Neuronal stem cell (in vitro differentiated cells): Measurements from ENCODE around the gene ZBTB1.

Source experiments
- DNase-seq: peaks from one replicate; pipeline ENCODE4 v3.0.0-alpha.2; 2013; ENCODE audit warnings: low spot score
- H2AFZ ChIP-seq: one replicate; pipeline ENCODE4 v1.6.1; 2013; ENCODE audit warnings: mild to moderate bottlenecking, low read length, inconsistent platforms
- H2AK5ac ChIP-seq: 2 replicates; pipeline ENCODE4 v1.6.1; 2013; ENCODE audit warnings: low read depth, mild to moderate bottlenecking, inconsistent platforms, low read length, moderate library complexity, mixed read lengths
- H2BK120ac ChIP-seq: 2 replicates; pipeline ENCODE4 v1.6.1; 2013; ENCODE audit warnings: low read depth, mild to moderate bottlenecking, inconsistent platforms, low read length, moderate library complexity, mixed read lengths
- H2BK12ac ChIP-seq: one replicate; pipeline ENCODE4 v1.6.1; 2013; ENCODE audit warnings: low read length, inconsistent platforms
- H2BK15ac ChIP-seq: 2 replicates; pipeline ENCODE4 v1.6.1; 2013; ENCODE audit warnings: mild to moderate bottlenecking, low read length, inconsistent platforms, mixed read lengths
- H2BK5ac ChIP-seq: one replicate; pipeline ENCODE4 v1.6.1; 2013; ENCODE audit warnings: inconsistent platforms, mild to moderate bottlenecking, low read length, moderate library complexity
- H3K14ac ChIP-seq: one replicate; pipeline ENCODE4 v1.6.1; 2013; ENCODE audit warnings: low read length, inconsistent platforms
- H3K18ac ChIP-seq: 2 replicates; pipeline ENCODE4 v1.6.1; 2013; ENCODE audit warnings: low read length, inconsistent platforms
- H3K23ac ChIP-seq: 2 replicates; pipeline ENCODE4 v1.6.1; 2013; ENCODE audit warnings: low read depth, mild to moderate bottlenecking, mixed read lengths, low read length, inconsistent platforms; ENCODE audit not compliant: poor library complexity
- H3K27ac ChIP-seq: replicated peaks from 3 replicates; pipeline ENCODE4 v1.5.1; 2013; ENCODE audit warnings: low read length, inconsistent platforms
- H3K27me3 ChIP-seq, 3 experiments: 2 replicates each; pipeline ENCODE4 v1.6.1; 2013; ENCODE audit warnings: low read length in 3 of 3, mild to moderate bottlenecking in 2 of 3, inconsistent platforms in 1 of 3, low read depth in 1 of 3, mixed read lengths in 1 of 3, moderate library complexity in 1 of 3; ENCODE audit not compliant: control insufficient read depth in 3 of 3, insufficient read depth in 3 of 3
- H3K36me3 ChIP-seq, 2 donors: replicated peaks in 1 of 2; 2 replicates each; pipeline ENCODE4 v1.6.1; 2013; ENCODE audit warnings: low read length in 2 of 2; ENCODE audit not compliant: control insufficient read depth in 2 of 2, insufficient read depth in 2 of 2
- H3K4ac ChIP-seq: 2 replicates; pipeline ENCODE4 v1.6.1; 2013; ENCODE audit warnings: inconsistent platforms, mild to moderate bottlenecking, low read length, moderate library complexity
- H3K4me1 ChIP-seq, 2 donors: 1 replicate in 1 of 2; 2 replicates in 1 of 2; pipeline ENCODE4 v1.6.1; 2013; ENCODE audit warnings: low read length in 2 of 2, low read depth in 1 of 2; ENCODE audit not compliant: control insufficient read depth in 2 of 2, insufficient read depth in 1 of 2
- H3K4me2 ChIP-seq: one replicate; pipeline ENCODE4 v1.6.1; 2013; ENCODE audit warnings: mild to moderate bottlenecking, low read length, inconsistent platforms; ENCODE audit not compliant: insufficient read depth, poor library complexity, severe bottlenecking
- H3K4me3 ChIP-seq, 2 donors: 2 replicates each; pipeline ENCODE4 v1.5.1; 2013; ENCODE audit warnings: low read length in 2 of 2, mild to moderate bottlenecking in 2 of 2, inconsistent platforms in 1 of 2, moderate library complexity in 1 of 2
- H3K79me1 ChIP-seq: one replicate; pipeline ENCODE4 v1.6.1; 2013; ENCODE audit warnings: low read depth, mild to moderate bottlenecking, inconsistent platforms, low read length, moderate library complexity
- H3K9ac ChIP-seq: one replicate; pipeline ENCODE4 v1.6.1; 2013; ENCODE audit warnings: mild to moderate bottlenecking, low read depth, low read length, inconsistent platforms; ENCODE audit not compliant: poor library complexity
- H3K9me3 ChIP-seq, 2 donors: replicated peaks in 1 of 2; 2 replicates each; pipeline versions ENCODE3 to v1.6.1; 2013; ENCODE audit warnings: low read length in 2 of 2, mild to moderate bottlenecking in 2 of 2, inconsistent platforms in 1 of 2, low read depth in 1 of 2, mixed read lengths in 1 of 2, moderate library complexity in 1 of 2; ENCODE audit not compliant: control insufficient read depth in 2 of 2, insufficient read depth in 1 of 2
- H4K8ac ChIP-seq: one replicate; pipeline ENCODE4 v1.6.1; 2013; ENCODE audit warnings: low read depth, mild to moderate bottlenecking, inconsistent platforms, low read length, moderate library complexity
- H4K91ac ChIP-seq: one replicate; pipeline ENCODE4 v1.6.1; 2013; ENCODE audit warnings: low read length, low read depth, mild to moderate bottlenecking, inconsistent platforms; ENCODE audit not compliant: poor library complexity
- WGBS, 2 donors: extraction: QIAGEN DNeasy Blood & Tissue Kit; methylation state at CpG; one replicate each; pipeline ENCODE4 v1.1.7; 2013; ENCODE audit warnings: missing lambda C conversion rate in 2 of 2, mixed read lengths in 1 of 2; ENCODE audit not compliant: insufficient read length in 2 of 2, insufficient replicate concordance in 1 of 2; ENCODE audit errors: extremely low coverage in 2 of 2; 5-methylcytosine and 5-hydroxymethylcytosine counted together

ZBTB1 gene

GRCh38 chr14:64488590-64489099, 15.9 kb upstream of the ZBTB1 start:
- Histone ChIP-seq H3K79me1 (peaks cover 2% of the 10 kb centered on the region), H2BK120ac (no peak overlapping the region), H3K23ac (no peak overlapping the region), H4K8ac (no peak overlapping the region), H3K27ac (no peak overlapping the region), H3K9me3 (no peaks in the 10 kb centered on the region), H3K4me1 (no peaks in the 10 kb centered on the region), H2BK12ac (no peak overlapping the region), H2BK15ac (no peak overlapping the region), H3K9ac (no peak overlapping the region), H3K4ac (no peak overlapping the region), H4K91ac (no peak overlapping the region), H3K27me3 (no peaks in the 10 kb centered on the region), H3K4me2 (no peak overlapping the region), H3K18ac (no peak overlapping the region), H3K14ac (no peak overlapping the region), H3K36me3 (peaks cover 9 to 66% of the 10 kb centered on the region in 2 donors), H2AK5ac (no peak overlapping the region), H2BK5ac (no peak overlapping the region), H2AFZ (no peak overlapping the region), H3K4me3 (no peak overlapping the region)
- WGBS, 2 donors, result 100% methylated on average over 1 of the region's 5 CpGs; no CpG with 5 or more reads in 1 of the 2 donors
- no peak for DNase-seq

DNA sequence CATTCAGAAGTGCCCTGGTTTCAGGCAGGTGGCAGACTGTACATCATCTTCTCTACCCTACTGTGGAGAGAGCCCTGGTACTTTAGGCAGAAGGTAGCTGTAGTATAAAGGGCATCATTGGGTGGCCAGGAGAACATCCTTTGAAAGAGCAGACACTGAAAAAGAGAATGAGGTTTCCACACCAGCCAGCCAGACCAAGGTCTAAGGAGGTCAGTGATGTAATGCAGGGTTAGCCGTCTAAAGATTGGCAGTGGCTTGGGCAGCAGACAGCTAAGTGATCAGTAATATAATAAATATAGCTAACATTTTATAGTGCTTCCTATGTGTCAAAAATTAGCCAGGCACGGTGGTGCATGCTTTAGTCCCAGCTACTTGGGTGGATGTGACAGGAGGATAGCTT, 12.9 kb upstream of the ZBTB1 start:
- Histone ChIP-seq H3K9ac (no peak overlapping the region), H2AK5ac (no peak overlapping the region), H2BK15ac (no peak overlapping the region), H4K91ac (no peak overlapping the region), H3K14ac (no peak overlapping the region), H3K4ac (no peak overlapping the region), H3K27me3 (no peaks in the 10 kb centered on the region), H3K79me1 (peaks cover 2% of the 10 kb centered on the region), H3K36me3 (peaks cover 7 to 57% of the 10 kb centered on the region in 2 donors), H2BK120ac (no peak overlapping the region), H3K4me3 (no peak overlapping the region), H3K23ac (no peak overlapping the region), H2BK12ac (no peak overlapping the region), H3K9me3 (no peaks in the 10 kb centered on the region), H3K4me1 (no peaks in the 10 kb centered on the region), H4K8ac (no peak overlapping the region), H3K18ac (no peak overlapping the region), H2BK5ac (no peak overlapping the region), H3K27ac (no peak overlapping the region), H2AFZ (no peak overlapping the region), H3K4me2 (no peak overlapping the region)
- no CpG with 5 or more reads among the region's 2 CpGs for WGBS, 2 donors
- no peak for DNase-seq

- Histone ChIP-seq H3K9me3 (no peaks in the 10 kb centered on the region), H2BK15ac (no peak overlapping the region), H3K27ac (no peak overlapping the region), H2BK120ac (no peak overlapping the region), H3K23ac (no peak overlapping the region), H3K27me3 (no peaks in the 10 kb centered on the region), H3K4me3 (no peak overlapping the region), H4K91ac (no peak overlapping the region), H2BK12ac (no peak overlapping the region), H2AFZ (no peak overlapping the region), H3K4ac (no peak overlapping the region), H2BK5ac (no peak overlapping the region), H2AK5ac (no peak overlapping the region), H3K14ac (no peak overlapping the region), H3K36me3 (peaks cover 3 to 51% of the 10 kb centered on the region in 2 donors), H3K9ac (no peak overlapping the region), H3K4me2 (no peak overlapping the region), H4K8ac (no peak overlapping the region), H3K79me1 (peaks cover 2% of the 10 kb centered on the region), H3K4me1 (no peaks in the 10 kb centered on the region), H3K18ac (no peak overlapping the region)
- no CpG with 5 or more reads among the region's 3 CpGs for WGBS, 2 donors
- DNase-seq, result no peak
Measured at GRCh38 chr14:64493455-64493854, 11.1 kb upstream of the ZBTB1 start.

GRCh38 chr14:64495252-64495651, 9.3 kb upstream of the ZBTB1 start:
- Histone ChIP-seq H2AK5ac (no peak overlapping the region), H2AFZ (no peak overlapping the region), H4K91ac (no peak overlapping the region), H3K4me1 (no peaks in the 10 kb centered on the region), H3K36me3 (peaks cover 3 to 42% of the 10 kb centered on the region in 2 donors), H3K27me3 (no peaks in the 10 kb centered on the region), H2BK12ac (no peak overlapping the region), H2BK120ac (no peak overlapping the region), H3K4ac (no peak overlapping the region), H3K4me2 (no peak overlapping the region), H3K9me3 (no peaks in the 10 kb centered on the region), H3K14ac (no peak overlapping the region), H3K27ac (no peak overlapping the region), H3K9ac (no peak overlapping the region), H3K23ac (no peak overlapping the region), H3K79me1 (peaks cover 2% of the 10 kb centered on the region), H2BK15ac (no peak overlapping the region), H3K18ac (no peak overlapping the region), H4K8ac (no peak overlapping the region), H2BK5ac (no peak overlapping the region), H3K4me3 (no peak overlapping the region)
- DNase-seq, result no peak
